GM18907 (cell line): Measurements from ENCODE around the gene SF3B1.
"Not testable (repeated sequence)": the region's sequence is repeated elsewhere in the genome, so short reads cannot be mapped to it uniquely, and the experiment has no call there.

ENCODE experiments used
- ATAC-seq: cut with Tn5 transposase; IDR thresholded peaks from one replicate; pipeline ENCODE4 v1.9.1; 2021; ENCODE audit warnings: mild to moderate bottlenecking, moderate library complexity; ENCODE audit not compliant: unreplicated experiment

Gene SF3B1, protein sequence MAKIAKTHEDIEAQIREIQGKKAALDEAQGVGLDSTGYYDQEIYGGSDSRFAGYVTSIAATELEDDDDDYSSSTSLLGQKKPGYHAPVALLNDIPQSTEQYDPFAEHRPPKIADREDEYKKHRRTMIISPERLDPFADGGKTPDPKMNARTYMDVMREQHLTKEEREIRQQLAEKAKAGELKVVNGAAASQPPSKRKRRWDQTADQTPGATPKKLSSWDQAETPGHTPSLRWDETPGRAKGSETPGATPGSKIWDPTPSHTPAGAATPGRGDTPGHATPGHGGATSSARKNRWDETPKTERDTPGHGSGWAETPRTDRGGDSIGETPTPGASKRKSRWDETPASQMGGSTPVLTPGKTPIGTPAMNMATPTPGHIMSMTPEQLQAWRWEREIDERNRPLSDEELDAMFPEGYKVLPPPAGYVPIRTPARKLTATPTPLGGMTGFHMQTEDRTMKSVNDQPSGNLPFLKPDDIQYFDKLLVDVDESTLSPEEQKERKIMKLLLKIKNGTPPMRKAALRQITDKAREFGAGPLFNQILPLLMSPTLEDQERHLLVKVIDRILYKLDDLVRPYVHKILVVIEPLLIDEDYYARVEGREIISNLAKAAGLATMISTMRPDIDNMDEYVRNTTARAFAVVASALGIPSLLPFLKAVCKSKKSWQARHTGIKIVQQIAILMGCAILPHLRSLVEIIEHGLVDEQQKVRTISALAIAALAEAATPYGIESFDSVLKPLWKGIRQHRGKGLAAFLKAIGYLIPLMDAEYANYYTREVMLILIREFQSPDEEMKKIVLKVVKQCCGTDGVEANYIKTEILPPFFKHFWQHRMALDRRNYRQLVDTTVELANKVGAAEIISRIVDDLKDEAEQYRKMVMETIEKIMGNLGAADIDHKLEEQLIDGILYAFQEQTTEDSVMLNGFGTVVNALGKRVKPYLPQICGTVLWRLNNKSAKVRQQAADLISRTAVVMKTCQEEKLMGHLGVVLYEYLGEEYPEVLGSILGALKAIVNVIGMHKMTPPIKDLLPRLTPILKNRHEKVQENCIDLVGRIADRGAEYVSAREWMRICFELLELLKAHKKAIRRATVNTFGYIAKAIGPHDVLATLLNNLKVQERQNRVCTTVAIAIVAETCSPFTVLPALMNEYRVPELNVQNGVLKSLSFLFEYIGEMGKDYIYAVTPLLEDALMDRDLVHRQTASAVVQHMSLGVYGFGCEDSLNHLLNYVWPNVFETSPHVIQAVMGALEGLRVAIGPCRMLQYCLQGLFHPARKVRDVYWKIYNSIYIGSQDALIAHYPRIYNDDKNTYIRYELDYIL

DNA sequence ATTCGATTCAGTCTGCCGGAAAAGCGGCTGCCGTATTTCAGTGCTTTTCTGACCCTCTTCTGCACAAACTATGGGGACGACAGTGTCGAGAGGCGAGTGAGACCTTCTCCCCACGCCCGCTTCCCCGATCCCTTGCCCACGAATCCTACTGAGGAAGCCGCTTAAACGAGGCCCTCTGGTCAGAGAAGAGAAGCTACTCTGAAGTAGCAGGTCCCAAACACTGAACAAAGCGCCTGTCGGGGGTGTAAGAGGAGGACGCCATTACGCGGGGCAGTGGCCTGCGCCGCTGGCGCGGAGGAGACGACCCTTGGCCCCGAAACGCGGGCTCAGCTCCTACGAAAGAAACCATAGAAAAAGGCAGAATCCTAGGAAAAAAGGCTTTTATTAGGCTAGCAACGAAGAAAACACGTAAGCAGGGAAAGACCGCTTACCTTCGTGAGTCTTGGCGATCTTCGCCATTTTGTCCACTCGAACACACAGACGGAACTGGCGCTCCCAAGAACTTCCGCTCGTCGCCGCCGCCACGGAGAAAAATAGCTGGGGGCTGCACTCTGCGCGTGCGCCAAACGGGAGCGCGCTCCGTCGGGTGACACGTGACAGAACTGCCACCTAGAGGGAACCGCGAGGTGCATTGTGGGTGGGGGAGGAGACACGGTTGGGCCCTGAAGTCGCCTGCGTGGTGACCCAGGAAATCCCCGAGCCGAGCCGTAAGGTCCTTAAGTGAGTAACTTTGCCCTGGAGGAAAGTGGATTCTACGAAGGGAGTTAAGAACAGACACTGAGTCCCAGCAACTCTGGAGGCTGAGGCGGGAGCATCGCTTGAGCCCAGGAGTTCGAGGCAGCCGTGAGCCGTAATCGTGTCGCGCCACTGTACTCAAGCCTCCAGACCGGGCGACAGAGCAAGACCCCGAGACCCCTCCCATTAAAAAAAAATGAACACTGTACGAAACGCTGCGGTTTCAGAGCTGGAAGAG is at the start of gene SF3B1:
Gene SF3B1, minus strand, starts transcription at position 488 of the 973 bp plus-strand sequence. Its CDS starts 29 bp downstream, at position 459.
- peak; percentile 94 for ATAC-seq

DNA sequence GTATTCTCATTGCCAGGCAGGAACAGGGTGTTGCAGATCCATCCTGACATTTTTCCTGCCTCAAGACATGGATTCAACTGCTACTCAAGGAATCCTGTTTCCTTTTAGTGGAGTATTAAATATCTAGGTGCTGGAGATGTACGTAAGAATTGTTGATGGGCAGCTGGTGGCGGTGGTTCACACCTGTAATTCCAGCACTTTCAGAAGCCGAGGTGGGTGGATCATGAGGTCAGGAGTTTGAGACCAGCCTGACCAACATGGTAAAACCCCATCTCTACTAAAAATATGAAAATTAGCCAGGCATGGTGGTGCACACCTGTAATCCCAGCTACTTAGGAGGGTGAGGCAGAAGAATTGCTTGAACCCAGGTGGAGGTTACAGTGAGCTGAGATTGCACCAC is 49.4 kb upstream of the SF3B1 start:
- not testable (repeated sequence) for ATAC-seq

DNA sequence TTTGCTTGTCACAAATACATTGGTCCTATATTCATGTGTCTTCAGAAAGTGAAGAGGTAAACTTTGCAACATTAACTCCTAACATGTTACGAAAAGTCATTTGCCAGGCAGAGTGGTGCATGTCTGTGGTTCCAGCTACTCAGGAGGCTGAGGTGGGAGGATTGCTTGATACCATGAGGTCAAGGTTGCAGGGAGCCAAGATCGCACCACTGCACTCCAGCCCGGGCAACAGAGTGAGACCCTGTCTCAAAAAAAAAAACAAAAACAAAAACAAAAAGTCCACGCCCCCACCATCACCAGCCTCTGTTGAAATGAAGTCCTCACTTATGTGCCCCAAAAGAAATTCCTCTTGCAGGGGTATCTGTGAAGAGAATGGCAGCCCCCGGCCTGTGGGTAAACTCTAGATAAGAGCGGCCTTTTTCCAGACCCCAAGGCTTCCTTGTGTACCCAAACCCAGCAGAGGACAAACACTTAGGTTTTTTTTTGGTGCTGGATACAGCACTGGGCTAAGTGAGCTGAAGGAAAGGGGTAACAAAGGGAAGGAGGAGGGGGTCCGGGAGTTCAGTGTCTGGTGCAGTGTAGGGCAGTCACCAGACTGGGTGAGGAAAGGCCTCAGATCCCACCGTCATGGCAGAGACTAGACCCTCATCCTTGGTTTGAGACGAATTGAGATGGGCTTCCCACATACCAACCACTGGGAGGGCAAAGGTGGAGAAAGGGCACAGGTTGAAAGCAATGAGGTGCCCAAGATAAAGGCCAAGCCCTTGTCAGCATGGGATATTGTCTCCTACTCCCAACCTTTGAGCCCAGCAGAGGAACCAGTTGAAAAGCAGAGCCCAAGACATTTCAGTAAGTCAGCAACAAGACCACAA is 45.6 kb upstream of the SF3B1 start:
- ATAC-seq: no peak

DNA sequence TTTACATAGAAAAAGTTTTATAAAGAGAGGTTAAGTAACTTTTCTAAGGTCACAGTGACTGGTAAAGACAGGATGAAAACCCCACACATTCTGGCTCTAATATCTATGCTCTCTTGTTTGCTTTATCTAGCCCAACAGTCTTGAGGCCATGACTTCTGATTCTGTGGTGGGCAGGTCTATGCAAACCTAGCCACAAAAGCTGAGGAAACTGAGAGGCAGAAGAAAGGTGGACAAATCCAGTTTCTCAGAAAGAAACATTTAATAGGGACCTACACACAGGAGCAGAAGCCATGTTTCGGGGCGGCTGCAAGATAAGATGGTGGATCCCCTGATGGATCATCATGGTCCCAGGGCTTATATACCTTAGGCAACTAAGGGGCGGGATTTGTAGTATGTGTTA is 43.0 kb upstream of the SF3B1 start:
- ATAC-seq: no peak

DNA sequence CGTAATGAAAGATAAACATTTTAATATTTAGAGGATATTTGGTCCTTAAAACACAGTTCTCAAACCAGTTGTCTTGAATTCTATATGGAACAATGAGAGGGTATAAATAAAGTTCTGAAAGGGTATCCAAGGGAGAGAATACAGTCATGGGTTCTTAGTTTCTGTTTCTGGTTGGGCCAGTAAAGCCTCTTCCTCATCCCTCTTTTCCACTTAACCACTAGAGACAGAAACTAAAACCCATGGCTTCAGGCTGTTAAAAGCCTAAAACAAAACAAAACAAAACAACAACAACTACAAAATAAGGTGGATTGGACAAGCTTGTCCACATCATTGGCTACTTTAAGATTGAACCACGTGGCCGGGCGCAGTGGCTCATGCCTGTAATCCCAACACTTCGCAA is 37.3 kb upstream of the SF3B1 start:
- ATAC-seq: no peak

DNA sequence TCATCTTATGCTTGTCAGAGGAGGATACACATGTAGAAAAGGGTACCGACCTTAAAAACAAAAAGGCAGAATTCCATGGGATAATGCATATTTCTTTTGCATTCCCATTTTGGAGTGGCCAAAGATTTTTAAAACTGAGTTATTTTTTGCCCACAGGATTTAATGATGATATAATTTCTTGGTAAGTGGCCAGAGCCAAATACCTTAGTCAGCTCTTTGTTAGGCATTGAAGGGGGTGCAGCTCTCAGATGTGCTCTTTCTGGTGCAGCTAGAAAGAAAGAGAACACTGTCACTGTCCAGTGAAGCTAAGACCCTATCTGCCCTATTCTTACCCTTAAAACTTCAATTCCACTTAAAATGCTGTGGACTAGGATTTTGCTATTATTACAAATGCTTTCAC is 29.3 kb upstream of the SF3B1 start:
- no peak for ATAC-seq

DNA sequence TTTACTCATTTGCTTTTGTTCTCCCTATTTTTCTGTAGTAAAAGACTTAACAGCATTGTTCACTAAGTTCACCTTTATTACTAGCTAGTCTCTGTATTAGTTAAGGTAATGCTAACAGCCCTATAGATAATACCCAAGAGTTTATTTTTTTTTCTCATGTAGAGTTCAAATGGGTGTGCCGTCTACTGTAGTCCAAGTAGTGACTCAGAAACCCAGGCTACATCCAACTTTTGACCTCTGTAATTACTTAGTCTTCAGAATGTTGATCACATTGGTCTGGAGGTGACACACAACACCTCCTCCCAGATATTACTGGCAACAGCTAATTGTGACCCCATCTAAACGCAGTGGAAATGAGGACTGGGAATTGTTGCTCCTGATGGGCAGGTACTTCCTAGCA is 26.2 kb upstream of the SF3B1 start:
- no peak for ATAC-seq

DNA sequence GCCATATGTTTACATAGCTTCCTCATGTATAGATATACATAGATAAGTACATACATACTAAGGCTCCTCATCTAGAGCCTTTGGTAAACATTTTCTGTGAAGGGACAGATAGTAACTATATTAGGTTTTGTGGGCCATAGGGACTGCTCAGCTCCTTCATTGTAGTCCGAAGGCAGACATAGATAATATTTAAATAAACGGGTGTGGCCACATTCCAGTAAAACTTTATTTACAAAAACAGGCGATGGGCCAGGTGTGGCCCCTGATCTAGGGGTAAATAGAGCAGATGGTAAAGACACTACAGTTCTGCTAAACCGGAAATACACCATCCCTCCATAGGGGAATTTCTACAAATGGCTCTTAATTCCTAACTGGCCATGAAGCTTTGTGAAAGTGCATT is 25.8 kb upstream of the SF3B1 start:
- no peak for ATAC-seq

DNA sequence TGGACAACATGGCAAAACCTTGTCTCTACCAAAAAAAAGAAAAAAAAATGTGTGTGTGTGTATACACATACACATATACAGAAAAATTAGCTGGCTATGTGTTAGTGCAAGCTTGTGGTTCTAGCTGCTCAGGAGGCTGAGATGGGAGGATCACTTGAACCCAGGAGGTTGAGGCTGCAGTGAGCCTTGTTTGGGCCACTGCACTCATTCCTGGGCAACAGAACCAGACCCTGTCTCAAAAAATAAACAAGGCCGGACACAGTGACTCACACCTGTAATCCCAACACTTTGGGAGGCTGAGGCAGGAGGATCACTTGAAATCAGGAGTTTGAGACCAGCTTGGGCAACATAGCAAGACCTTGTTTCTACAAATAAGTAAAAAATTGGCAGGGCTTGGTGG is 20.6 kb upstream of the SF3B1 start:
- no peak for ATAC-seq

DNA sequence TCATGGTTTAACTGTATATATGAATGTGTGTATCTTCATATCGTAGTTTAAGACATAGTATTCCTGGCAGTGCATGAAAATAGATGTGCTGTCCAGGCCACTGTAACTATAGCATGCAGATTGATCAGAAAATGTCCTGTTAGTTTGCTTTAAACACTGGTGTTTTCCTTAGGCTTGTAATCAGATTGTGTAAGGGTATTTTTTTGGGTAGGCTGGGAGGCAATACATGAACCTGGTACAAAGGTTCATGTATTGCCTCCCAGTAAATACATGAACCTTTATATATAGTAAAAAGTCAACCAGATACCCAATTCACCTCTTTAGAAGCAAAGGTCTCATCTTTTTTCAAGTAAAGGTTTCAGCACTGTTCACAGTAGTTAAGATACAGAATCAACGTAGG is 20.1 kb upstream of the SF3B1 start:
- ATAC-seq: no peak

DNA sequence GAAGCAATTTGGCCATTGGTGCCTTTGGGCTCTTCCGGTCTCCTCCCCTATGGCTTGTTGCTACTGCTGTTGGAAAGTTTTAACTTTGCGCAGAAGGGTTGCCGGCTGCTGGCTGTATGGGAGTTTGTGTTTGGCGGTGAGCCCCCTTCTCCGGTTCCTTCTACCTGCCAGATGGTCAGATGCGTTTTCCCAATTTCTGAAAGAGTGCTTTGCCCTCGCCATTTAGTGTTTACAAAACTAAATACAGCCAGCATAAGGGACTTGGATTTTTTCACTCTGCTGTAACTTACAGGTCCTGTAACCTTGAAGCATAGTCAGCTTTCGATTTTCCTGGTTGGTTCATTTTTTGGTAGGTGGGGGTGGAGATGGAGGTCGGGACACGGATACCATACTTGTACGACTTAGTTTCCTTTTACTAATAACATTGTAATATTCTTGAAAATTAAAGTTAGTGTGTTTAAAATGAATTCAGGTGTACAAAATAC is 19.1 kb upstream of the SF3B1 start:
- peak; percentile 43 for ATAC-seq

DNA sequence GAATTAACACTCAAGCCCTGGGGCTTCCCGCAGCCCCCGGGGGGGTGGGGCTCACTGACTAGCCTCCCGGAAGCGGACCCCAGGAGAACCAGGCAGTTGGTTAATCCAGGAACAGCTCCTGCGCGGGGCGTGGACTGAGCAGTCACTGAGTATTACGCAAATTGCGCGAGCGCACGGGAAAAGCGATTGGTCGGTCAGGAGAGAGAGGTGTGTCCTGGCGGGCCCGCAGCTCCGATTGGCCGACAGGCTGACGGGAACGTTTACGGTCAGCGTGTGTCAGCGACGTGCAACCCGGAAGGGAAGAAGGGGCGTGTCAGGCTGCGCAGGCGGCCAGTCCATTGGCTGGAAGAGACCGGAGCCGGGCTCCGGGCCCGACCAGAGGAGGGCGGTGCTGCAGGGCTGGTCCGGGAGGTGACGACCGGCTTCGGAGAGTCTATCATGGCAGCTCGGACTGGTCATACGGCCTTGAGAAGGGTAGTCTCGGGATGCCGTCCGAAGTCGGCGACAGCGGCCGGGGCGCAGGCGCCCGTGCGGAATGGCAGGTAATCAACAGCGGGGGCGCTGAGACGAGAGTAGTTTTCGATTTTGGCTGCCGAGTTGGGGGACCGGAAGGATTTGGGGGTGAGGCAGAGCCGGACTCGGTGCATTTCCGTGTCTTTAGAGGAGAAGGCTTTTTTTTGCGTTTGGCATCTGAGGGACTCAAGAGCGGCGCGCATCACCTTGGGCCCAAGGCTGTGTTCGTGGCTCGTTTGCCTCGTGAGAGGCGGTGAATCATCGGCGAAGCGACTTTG is 18.5 kb upstream of the SF3B1 start, which contains the start of gene COQ10B:
Gene COQ10B, plus strand, starts transcription at position 430 of the 791 bp plus-strand sequence. Its CDS starts 9 bp downstream, at position 439.
- peak; percentile 96 for ATAC-seq

DNA sequence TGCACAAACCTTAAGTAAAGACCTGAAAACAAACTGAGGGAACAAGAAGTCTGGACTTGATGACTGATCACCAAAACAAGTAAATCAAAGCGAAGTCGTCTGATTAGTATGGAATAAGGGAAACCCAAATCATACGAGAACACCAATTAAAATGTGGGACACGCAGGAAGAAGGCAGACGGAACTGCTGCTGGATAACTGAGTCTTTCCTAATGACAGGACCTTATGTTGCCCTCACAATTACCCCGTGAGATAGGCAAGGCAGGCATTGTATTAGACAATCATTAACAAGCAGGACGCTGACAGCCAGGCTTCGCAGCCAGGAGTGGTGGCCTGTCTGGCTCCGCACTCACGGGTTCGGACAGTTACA is 17.9 kb upstream of the SF3B1 start:
- no peak for ATAC-seq

DNA sequence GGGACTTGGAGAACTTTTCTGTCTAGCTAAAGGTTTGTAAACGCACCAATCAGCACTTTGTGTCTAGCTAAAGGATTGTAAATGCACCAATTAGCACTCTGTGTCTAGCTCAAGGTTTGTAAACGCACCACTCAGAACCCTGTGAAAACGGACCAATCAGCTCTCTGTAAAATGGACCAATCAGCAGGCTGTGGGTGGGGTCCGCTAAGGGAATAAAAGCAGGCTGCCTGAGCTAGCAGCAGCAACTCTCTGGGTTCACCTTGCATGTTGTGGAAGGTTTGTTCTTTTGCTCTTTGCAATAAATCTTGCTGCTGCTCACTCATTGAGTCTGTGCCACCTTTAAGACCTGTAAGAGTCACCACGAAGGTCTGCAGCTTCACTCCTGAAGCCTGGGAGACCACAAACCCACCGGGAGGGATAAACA is 16.1 kb upstream of the SF3B1 start:
- not testable (repeated sequence) for ATAC-seq

DNA sequence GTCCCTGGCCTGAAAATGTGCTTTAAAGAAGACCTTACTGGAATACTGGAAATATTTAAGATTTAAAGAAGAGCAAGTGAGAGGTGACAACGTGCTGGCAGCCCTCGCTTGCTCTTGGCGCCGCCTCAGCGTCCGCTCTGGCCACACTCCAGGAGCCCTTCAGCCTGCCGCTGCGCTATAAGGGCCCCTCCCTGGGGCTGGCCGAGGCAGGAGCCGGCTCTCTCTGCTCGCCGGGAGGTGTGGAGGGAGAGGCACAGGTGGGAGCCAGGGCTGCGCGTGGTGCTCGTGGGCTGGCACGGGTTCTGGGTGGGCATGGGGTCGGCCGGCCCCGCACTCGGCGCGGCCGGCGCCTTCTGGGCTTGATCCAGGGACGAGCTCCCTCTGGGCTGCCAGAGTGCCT is 15.6 kb upstream of the SF3B1 start:
- ATAC-seq: no peak

DNA sequence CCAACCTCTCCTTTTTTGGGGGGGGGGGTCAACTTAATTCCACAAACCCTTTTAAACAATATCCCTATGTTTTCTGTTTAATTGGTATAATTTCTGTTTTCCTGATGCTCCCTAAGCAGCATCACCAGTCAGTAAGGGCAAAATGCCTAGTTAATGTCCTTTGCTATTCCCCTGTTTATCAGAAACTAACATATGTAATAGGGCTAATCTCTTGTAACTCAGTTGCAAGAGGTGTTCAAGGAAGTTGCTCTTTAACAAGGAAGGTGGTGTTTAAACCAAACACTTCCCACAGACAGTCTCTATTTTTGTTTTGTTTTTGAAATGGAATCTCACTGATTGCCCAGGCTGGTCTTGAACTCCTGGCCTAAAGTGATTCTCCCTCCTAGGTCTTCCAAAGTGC is 12.0 kb upstream of the SF3B1 start:
- ATAC-seq: no peak

DNA sequence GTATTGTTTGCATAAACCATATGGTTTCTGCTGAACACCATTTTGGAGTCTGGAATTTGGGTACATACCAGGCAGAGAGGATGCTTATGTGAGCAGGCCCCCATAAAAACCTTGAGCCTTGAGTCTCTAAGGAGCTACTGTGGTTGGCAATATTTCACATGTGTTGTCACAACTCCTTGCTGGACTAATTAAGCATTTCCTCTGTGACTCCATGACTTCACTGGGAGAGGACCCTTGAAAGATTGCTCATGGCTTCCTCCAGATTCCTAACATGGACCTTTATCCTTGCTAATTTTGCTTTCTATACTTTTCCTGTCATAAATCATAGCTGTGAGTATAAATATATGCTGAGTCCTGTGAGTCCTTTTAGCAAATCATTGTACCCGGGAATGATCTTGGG is 10.9 kb upstream of the SF3B1 start:
- no peak for ATAC-seq

DNA sequence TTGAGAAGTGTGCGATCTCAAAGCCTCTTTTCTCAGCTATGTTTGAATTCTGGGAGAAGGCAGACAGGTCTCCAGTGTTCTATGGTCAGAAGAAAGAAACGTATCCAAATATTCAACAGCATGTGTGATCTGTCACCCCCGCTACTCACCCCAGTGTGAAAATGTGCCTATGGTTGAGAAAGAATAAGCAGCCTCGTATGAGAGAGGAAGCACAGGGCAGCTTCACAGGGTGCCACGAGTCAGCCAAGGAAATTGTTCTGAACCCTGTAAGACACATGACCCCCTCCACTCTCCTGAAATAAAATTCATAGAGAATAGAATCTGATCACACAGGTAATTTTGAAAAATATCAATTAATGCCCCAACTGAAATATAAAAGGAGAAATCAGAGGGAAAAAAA is 8.0 kb upstream of the SF3B1 start:
- ATAC-seq: no peak
